ENCODE data around the gene TPCN2.

GRCh38 chr11:69044111-69045013 is 4.4 kb upstream of the TPCN2 start:
- TF ChIP-seq CSRNP3 (CRISPR knock-in tag; IDR thresholded peaks at IDR 0.05) (no peak), POU6F1 (CRISPR knock-in tag; IDR thresholded peaks at IDR 0.05; ENCODE audit: borderline replicate concordance, low read depth) (no peak), CREB5 (CRISPR knock-in tag; IDR thresholded peaks at IDR 0.05; ENCODE audit: low read depth) (no peak), GLIS3 (CRISPR knock-in tag; IDR thresholded peaks at IDR 0.05) (no peak), TSHZ2 (CRISPR knock-in tag; IDR thresholded peaks at IDR 0.05) (no peak), PATZ1 (CRISPR knock-in tag; IDR thresholded peaks at IDR 0.05; ENCODE audit: borderline replicate concordance) (no peak), ARNTL (CRISPR knock-in tag; IDR thresholded peaks at IDR 0.05; ENCODE audit: borderline replicate concordance, low read depth) (no peak)
